ENCODE measurements around the gene ETV6.
A peak's percentile ranks its signal among the peaks of the same experiment; 100 is the strongest.

The ETV6 gene

DNA sequence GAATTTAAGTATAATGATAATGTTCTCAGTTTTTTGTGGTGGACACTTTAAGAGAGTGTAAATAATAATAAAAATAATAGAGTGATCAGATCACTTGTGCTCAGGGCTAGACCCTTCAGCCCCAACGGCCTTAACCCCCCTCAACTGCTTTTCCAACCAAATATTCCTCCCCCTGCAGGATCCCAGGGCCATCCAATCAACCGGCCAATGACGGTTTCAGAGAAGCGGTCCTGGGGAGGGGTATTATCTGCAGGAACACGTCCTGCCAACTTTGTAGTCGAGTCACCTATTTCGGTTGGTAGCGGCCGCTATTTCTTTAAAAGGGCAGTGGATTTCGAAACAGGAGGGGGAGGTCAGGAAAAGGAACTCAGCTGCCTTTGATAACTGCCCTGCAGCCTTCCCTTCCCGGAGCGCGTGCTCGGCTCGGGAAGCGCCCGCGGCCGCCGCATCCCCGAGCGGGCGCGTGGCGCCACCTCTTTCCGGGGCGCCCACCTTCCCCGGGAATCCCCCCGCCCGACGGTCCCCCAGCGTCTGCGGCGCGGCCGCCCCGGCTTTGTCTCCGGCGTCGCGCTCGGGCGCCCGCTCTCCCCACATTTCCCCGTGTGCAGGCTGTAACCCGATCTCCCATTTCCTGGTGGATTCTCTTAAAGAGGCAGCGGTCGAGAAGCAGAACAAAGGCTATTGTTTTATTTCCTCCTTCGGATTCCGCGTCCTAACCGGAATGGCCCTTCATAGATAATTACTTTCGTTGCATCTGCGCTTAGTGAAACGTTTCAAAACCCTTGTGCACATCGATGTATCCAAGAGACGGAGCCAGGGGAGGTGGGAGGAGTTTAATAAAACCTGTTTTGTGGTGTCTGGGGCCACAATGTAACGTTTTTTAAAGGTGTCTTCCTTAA is 711 bp upstream of the ETV6 start:
- peak; percentile 56 for DNase-seq

GRCh38 chr12:11650286-11651281 is 1.1 kb downstream of the ETV6 start:
- DNase-seq, result no peak

- DNase-seq, result no peak
Observed at GRCh38 chr12:11651381-11651780, 1.9 kb downstream of the ETV6 start.

- DNase-seq, result no peak
Observed at GRCh38 chr12:11651785-11652184, 2.3 kb downstream of the ETV6 start.

GRCh38 chr12:11652351-11653040 is 3.0 kb downstream of the ETV6 start:
- DNase-seq, result no peak

DNA sequence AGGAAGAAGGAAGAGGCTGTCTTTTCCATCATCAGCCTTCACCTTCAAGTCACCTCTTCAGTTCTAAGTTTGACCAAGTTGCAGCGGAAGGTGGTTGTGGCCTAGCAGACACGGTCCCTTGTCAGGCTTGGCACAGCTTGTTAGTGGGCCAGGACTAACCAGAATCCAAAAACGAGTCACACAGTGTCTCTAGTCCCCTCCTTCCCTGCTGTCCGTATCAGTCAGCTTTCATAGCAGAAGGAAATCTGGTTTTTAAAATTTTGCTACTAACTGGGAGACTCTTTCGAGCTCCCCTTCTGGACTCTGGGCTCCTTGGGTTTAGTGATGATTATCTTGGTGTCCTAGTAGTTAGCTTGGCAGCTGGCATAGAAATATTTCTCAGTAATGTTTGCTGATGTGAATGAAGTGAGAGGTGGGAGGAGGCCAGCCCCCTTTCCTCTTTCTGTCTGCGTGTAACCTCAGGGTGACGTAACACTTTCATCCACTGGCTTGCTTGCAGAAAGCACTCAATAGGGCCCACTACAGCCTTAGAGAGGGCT is 3.8 kb downstream of the ETV6 start:
- no peak for DNase-seq

DNA sequence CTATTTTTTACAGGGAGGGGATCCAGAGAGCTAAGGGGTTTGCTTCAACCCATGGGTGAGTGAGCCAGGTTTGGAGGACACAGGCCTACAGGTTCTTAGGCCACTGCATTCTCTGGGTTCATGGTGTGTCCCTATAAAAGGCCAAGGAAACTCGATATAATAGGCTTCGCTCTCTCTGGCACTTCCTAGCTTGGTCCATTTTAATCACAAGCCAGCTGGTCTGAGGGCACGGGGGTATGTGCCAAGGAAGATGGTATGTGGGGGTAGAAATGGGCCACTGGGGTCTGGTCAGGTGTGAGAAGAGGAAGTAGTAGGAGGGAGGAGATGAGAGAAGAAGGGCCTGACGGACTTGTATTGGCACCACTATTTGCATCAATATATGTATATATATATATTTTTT is 4.9 kb downstream of the ETV6 start:
- no peak for DNase-seq

DNA sequence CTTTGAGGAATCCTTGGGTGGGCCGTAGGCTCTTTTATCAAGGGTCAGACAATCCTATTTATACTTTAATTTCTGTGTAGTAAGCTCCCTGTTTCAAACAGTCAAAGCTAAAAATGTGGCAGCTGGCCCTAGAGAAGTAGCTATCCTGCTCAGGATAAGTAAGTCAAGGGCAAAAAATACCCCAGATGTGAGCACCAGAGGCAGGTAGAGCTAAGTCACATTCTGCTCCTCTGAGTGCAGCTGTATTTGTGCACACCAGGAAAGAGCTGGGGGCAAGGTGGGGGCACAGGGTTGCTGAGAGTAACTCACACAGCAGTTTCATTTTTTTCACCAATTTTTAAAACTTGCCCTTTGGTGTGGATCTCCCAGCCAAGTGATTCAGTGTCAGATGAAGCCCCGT is 5.3 kb downstream of the ETV6 start:
- DNase-seq, result no peak

- no peak for DNase-seq
Observed at GRCh38 chr12:11655842-11656241, 6.4 kb downstream of the ETV6 start.

- no peak for DNase-seq
Observed at GRCh38 chr12:11656550-11656949, 7.1 kb downstream of the ETV6 start.

DNA sequence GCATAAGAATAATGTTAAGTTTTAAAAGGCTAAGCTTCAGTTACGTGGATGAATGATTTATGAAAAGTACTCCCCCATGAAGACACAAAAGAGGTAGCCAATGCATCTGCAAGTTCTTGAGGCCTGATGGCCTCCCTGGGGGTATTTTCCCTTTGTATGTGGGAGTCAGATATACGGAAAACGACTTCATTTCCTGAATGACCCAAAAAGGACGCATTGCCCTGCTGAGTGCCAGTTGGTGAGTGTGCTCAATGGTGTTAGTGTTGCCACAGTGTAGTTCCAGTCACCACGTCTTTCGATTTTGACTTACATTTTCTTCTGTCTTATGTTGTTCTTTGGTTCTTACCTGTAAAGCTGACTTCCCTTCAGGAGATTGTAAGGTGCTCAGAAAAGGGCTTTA is 8.0 kb downstream of the ETV6 start:
- DNase-seq, result no peak

DNA sequence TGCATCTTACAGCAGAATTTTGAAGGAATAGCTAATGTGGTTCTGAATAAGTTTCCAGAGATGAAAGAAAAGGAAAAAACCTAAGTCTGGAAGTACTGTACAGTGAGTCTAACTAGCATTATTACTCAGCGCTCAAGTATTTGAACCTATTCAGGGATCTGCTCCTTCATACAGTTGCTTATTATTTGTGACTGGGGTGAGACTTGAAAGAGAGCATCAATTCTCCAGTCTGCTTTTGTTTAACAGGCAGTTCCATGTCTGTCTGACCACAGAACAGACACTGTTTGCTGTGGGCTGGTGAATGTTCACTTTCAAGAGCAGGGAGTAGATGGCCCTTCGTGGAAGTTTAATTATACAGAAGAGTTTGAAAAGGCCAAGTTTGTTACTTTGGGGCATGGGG is 9.3 kb downstream of the ETV6 start:
- no peak for DNase-seq

GRCh38 chr12:11660624-11661023 is 11.2 kb downstream of the ETV6 start:
- no peak for DNase-seq

- no peak for DNase-seq
Observed at GRCh38 chr12:11661491-11662089, 12.1 kb downstream of the ETV6 start.

- DNase-seq, result no peak
Observed at GRCh38 chr12:11662369-11662768, 12.9 kb downstream of the ETV6 start.

DNA sequence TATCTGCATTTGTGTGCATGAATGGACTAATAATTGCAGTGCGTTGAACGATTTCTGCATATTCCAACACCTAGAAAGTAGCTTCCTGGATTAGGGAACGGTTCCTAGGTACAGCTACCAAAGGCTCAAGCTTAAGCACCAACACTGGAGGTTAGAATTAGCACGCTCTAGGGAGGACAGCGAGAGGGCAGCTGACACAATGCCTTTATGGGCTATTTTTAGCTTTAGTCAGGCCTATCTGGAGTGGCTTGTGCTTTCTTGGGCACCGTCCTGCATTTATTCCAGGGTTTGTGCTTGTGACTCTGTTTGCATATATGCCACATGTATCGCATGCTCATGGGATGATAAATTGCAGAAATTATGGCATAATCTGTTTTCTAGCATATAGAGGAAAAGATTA is 13.7 kb downstream of the ETV6 start:
- no peak for DNase-seq

- no peak for DNase-seq
Observed at GRCh38 chr12:11664101-11664500, 14.6 kb downstream of the ETV6 start.

DNA sequence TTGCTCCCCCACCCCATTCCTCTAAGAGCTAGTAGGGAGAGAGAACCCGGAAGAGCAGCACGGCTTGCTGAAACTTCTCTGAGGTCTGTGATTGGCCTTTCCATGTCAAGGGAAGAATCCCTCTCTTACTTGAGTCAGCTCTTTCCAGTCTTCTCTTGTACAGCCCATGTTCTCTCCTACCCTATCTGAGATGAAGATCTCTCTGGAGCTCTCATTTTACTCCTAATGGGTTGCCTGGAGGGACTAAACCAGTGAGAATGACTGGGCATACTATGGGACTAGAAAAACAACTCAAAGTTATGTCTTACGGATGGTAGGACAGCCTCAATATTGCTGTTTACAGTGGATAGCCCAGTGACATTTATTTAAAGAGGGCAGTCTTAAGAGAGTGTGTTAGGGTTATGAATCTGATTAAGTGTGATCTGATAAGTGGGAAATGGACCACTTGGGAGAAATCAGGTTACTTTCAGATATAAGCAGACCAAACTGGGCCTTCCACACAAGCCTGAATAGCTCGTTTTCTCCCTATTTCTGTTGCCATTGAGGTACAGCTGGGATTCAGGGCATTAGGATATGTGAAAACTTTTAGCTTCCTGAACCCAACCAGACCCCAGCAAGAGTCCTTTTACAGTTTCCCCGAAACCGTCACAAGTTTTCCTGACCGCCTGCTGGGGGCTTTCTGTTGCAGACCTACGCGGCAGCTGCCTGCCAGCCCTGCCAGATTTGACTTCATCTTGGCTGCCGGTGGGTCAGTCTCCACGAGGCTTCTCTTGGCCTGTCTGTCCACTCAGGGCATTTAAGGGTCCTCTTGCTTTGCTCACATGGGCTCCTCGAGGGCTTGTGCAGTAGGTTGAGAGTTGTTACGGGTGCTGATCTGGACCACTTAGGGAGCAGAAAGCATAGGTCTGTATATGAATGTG is 16.9 kb downstream of the ETV6 start:
- DNase-seq, result no peak

- no peak for DNase-seq
Observed at GRCh38 chr12:11667171-11667570, 17.7 kb downstream of the ETV6 start.

GRCh38 chr12:11668611-11669010 is 19.1 kb downstream of the ETV6 start:
- no peak for DNase-seq

DNA sequence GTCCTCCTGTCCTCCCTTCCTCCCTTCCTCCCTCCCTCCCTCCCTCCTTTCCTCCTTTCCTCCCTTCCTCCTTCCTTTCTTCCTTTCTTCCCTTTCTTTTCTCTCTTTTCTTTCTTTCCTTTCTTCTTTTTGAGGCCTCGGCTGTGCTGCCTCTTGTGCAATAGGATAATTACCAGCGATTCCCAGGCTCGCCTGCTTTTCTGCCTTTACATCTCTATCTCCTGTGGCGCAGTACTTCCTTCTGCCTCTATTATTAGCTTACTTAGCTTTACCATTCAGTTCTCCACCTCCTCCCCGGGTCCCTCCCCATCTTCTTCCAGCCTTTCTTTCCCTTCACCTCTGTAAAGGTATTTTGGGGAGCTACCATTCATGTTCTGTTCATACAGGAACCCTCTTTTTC is 19.9 kb downstream of the ETV6 start:
- DNase-seq, result no peak

Data from NCI-H446 treated with DMSO at 0.1 percent for 48 hours (cell line).